ENCODE results near the gene UBL4B.

UBL4B gene

GRCh38 chr1:110159168-110159567 is 46.9 kb downstream of the UBL4B start:
- no peak for DNase-seq

GRCh38 chr1:110160538-110161100 is 48.4 kb downstream of the UBL4B start:
- no peak for DNase-seq

- DNase-seq: no peak
Observed at GRCh38 chr1:110161165-110161564, 48.9 kb downstream of the UBL4B start.

- DNase-seq: no peak
Observed at GRCh38 chr1:110161849-110162248, 49.6 kb downstream of the UBL4B start.

Data from NCI-H226 (cell line).